ENCODE results near the gene ZFAND3.

DNA sequence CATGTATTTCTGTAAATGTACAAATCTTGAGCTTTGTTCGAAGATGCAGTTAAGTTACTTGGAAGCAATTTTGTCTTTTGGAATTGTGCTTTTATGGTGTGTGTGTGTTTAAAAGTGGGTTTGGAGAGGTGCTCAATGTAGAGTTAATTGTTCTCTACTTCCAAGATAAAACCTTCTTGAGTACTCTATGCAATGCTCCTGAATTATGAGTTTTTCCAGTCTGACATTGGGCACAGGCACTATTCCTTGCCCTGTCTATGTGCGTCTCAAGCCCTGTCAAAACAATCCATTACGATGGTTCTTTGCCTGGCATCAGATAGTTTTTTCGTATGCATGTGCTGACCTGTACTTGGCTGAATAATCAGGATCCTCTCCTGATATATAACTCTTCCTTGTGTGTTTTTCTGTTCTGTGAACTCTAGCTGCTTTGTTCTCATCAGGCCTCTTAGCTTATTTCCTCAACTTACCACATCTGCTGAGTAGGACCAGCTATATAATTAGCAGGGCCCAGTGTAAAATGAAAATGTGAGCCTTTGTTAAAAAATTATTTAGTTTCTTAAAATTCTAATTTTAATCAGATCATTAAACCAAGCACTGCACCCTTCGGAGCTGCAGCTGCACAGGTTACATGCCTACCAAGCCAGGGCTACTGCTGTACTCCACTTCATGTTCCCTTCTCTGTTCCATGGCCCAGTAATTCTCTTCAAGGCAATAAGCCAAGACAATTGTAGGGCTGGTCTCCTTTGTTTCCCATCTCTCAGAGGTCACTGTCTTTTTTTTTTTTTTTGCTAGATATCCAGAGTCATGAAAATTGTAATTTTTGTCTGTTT is 160.1 kb downstream of the ZFAND3 start:
- TF ChIP-seq, protein P1, sequence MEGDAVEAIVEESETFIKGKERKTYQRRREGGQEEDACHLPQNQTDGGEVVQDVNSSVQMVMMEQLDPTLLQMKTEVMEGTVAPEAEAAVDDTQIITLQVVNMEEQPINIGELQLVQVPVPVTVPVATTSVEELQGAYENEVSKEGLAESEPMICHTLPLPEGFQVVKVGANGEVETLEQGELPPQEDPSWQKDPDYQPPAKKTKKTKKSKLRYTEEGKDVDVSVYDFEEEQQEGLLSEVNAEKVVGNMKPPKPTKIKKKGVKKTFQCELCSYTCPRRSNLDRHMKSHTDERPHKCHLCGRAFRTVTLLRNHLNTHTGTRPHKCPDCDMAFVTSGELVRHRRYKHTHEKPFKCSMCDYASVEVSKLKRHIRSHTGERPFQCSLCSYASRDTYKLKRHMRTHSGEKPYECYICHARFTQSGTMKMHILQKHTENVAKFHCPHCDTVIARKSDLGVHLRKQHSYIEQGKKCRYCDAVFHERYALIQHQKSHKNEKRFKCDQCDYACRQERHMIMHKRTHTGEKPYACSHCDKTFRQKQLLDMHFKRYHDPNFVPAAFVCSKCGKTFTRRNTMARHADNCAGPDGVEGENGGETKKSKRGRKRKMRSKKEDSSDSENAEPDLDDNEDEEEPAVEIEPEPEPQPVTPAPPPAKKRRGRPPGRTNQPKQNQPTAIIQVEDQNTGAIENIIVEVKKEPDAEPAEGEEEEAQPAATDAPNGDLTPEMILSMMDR (IDR thresholded peaks at IDR 0.05; ENCODE audit: insufficient read depth, low read depth, low read length), result no peak
- TF ChIP-seq EZH2 (IDR thresholded peaks at IDR 0.05; ENCODE audit: insufficient read depth, low read length), result no peak

Measured in astrocyte (in vitro differentiated cells and primary cell).